GM23248 (cell line): ENCODE measurements around the gene CRIP1.

Source experiments
- EZH2 ChIP-seq: fragments of 200-600 bp; sonication (generic); IDR thresholded peaks from 2 replicates; pipeline ENCODE4 v1.6.1; 2018; ENCODE audit warnings: antibody characterized with exemption, mild to moderate bottlenecking; ENCODE audit not compliant: insufficient read depth, poor library complexity, severe bottlenecking
- EZH2phosphoT487 ChIP-seq: fragments of 200-600 bp; sonication (generic); IDR thresholded peaks from 2 replicates; pipeline ENCODE4 v1.6.1; 2018; ENCODE audit warnings: antibody characterized with exemption, moderate library complexity, mild to moderate bottlenecking, low read depth; ENCODE audit not compliant: insufficient read depth

- no peak for TF ChIP-seq EZH2phosphoT487
- no peak for TF ChIP-seq EZH2
Observed at GRCh38 chr14:105478398-105479251, 8.1 kb upstream of the CRIP1 start.
